SIG-M5 (cell line): ENCODE data around the gene MYF6.
"Not testable (repeated sequence)": the region's sequence is repeated elsewhere in the genome, so short reads cannot be mapped to it uniquely, and the experiment has no call there.

Experiments
- DNase-seq: peaks from one replicate; lab custom pipeline; 2025; lab: John Stamatoyannopoulos, UW

Gene MYF6

GRCh38 chr12:80707126-80707829 is at the start of gene MYF6:
MYF6 (plus strand) TSS chr12:80707634; CDS start chr12:80707720, 86 bp downstream.
- no peak for DNase-seq

DNA sequence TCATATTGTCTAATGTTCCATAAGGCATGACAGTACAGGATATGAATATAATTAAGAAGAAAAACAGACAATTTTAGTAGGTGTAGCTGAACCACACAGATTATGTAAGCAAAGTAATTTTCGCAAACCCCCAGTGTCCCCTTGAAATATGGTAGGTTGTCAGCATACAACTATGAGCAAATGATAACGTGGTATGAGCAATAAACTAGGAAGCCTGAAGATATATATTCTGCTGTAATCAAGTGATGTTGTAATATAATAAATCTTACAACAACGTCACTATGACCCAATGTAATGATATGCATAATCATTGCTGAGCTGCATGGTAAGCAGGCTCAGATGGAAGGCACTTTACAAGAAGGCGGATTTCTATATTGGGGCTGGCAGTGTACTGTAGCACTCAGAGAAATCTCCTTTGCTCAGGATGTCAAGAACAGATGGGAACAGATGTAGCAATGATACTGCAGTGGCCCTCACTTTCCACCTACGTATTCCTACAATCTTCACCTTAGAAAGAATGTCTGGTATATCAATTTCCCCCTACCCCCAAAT is 47.8 kb upstream of the MYF6 start:
- DNase-seq = no peak

GRCh38 chr12:80662586-80662985 is 44.8 kb upstream of the MYF6 start:
- no peak for DNase-seq

DNA sequence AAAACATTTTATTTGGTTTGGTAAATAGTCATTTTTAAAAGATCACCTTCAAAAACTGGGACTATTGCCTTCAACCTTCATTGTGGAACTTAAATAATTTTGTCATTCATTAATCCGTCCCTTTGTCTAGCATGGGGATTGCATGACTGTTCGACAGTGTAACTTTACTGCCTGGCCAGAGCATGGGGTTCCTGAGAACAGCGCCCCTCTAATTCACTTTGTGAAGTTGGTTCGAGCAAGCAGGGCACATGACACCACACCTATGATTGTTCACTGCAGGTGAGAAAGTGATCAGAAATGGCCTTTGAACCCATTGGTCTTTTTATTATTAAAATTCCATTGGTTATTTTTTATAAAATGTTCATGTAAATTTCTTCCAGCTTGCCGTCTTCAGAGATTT is 37.2 kb upstream of the MYF6 start:
- DNase-seq = no peak

DNA sequence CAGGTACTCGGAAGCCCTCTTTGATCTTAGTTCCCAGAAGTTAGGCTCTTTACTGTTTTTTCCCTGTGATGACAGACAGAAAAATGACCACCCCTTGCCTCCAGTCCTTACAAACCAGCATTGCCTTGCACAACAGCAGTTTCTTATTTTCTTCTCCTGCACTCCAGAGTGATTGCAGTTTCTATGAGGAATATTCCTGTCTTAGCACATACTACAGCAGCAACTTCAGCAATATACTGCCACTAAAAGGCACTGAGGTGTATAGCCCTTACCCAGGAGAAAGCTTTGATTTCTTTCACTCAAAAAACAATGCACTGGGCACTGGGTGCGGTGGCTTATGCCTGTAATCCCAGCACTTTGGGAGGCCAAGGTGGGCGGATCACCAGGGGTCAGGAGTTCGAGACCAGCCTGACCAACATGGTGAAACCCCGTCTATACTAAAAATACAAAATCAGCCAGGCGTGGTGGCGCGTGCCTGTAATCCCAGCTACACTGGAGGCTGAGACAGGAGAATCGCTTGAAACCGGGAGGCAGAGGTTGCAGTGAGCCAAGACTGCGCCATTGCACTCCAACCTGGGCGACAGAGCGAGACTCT is 31.3 kb upstream of the MYF6 start:
- DNase-seq = not testable (repeated sequence)

- DNase-seq = no peak
These were observed 30.6 kb upstream of the MYF6 start for GRCh38 chr12:80676856-80677255.

DNA sequence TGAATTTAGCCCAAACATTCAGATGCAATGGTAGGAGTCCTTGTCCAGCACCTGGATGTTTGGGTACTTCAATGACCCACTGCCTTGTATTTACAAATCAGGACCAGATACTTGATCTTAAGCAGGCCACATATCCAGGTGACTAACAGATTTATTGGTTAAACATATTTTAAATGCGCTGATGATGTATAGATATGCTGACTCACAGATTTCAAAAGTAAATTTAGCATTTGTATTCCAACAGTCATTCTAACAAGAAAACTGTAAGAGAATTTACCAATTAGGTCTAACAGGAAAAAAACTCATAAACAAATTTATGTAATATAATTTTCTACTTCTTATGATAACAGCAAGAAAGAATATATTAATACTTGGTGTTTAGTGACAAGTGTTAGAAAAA is 29.4 kb upstream of the MYF6 start:
- no peak for DNase-seq

- DNase-seq = no peak
These were observed 27.9 kb upstream of the MYF6 start for GRCh38 chr12:80679346-80680131.

DNA sequence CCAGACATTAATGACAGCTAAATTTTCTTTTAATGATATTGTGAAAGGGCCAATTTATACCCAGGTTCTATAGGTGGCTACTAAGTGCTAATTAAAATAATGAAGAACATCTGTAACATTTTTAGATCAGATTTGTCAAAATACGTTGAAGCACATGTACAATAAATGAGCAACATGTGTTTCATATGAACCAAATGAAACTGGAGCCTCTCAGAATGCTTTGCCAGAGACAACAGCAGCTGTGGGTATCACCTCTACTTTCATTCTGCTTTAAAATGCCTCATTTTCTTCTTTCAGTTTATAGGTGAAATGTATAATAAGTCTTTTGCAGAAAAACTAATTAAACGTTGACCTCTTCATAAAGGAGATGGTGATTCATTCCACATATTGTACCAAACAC is 26.1 kb upstream of the MYF6 start:
- DNase-seq = no peak

- DNase-seq = no peak
These were observed 25.6 kb upstream of the MYF6 start for GRCh38 chr12:80681786-80682185.

- DNase-seq = no peak
These were observed 23.3 kb upstream of the MYF6 start for GRCh38 chr12:80684077-80684495.

GRCh38 chr12:80690090-80690489 is 17.3 kb upstream of the MYF6 start:
- DNase-seq = no peak

- no peak for DNase-seq
These were observed 16.9 kb upstream of the MYF6 start for GRCh38 chr12:80690513-80690912.

DNA sequence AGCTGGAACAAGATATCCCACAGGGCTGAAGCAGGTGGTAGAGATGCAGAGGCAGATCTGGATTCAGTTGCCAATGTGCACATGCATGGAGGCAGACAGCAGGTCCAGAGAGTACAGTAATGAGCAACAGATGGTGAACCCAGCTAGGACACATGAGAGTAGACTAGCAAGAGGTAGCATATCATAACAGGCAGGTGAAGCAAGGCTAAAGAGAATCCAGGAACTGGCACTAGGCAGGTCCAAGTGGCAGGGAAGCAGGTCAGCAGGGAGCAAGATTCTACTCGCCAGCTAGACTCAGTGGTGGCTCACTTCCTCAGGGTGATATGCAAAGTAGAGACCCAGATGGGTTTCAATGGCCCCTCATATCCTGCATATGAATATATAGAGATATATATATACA is 15.3 kb upstream of the MYF6 start:
- DNase-seq = no peak

- DNase-seq = no peak
These were observed 10.1 kb upstream of the MYF6 start for GRCh38 chr12:80697270-80697887.

GRCh38 chr12:80698256-80698655 is 9.2 kb upstream of the MYF6 start:
- DNase-seq = no peak

DNA sequence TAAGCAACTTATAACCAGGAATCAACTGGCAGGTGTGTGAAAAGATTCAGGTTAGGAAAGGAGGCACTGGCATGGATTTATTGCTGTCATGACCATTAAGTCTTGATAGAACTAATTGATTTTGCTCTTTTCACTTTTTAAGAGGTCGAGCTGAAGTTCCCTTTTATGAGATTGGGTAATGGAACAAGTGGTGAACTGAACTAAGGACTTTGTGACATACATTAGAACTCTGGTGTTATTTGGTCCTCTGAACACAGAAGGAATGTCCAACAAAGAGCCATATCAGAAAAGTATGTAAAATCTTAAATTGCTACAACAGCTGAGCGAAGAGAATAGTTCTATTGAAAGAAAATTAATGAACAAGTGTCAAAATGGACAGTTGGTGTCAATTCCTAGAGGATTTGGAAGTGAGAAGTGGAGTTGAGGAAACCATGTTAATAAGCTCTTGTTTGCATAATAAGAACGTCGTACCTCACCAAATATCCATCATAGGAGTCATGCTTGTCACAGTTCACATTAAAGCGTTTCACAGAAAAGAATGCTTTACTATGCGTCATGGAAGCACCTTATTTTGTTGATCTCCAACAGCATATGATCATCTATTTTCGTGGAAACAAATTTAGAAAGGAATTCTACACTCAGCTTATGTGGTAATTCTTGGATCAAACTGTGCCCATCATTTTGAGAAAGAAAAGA is 8.4 kb upstream of the MYF6 start:
- DNase-seq = no peak

DNA sequence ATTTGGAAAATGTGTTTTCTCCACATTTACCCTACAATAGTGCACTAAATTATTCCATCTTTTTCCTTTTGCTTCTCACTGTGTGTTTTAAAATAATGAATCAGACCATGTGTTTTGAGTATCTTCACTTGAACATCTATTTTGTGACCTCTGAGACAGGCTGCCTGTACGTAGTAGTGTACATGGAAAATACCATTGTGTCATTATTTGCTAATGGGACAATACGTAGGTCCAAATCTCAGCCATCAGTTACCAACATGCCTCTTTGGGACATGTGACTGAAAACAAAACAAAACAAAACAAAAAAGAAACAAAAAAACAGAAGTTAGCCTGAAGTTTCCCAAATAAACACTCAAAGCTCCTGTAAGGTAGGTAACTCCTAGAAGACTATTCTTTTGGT is 7.1 kb upstream of the MYF6 start:
- no peak for DNase-seq

- no peak for DNase-seq
These were observed 6.0 kb upstream of the MYF6 start for GRCh38 chr12:80701388-80701787.

DNA sequence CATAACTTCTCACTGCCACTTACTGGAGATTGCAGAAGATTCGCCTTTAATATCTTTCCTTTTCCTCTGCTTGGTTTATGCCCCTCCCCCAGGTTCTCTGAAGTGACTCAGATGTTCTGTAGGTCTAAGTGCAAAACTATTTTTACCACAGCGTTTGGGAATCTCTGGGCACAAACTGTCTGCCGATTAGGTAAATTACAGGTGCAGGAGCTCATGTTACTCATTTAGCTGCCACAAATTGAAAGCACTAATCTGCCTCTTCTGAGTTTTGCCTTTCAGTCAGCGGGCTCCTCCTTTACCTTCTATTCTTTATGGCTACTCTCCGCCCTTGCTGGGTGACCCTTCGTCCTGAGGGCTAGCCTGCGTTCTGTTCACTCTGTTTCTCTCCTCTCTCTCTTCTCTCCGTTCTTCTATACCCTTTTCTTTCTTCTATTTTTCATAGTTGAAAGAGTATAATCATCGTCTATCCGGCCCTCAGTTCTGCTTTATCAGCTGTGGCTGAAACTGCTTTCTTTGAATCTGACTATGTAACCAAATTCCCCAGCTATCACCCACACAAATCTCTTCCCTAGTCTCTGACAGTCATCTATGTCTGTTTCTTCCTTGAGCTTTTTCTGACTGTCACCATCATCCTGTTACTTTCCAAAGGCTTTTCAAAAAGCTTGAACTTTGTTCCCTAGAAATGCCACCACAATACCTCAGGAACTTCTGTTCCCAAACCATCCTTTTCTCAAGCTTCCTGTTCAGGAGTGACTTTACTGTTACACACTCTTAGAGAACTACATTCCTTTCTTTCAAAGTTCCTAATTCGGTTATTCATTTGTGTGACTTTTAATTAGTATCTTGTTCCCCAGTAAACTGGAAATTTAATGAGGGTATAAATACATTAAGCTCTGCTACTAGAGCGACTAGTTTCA is 4.3 kb upstream of the MYF6 start:
- DNase-seq = no peak

DNA sequence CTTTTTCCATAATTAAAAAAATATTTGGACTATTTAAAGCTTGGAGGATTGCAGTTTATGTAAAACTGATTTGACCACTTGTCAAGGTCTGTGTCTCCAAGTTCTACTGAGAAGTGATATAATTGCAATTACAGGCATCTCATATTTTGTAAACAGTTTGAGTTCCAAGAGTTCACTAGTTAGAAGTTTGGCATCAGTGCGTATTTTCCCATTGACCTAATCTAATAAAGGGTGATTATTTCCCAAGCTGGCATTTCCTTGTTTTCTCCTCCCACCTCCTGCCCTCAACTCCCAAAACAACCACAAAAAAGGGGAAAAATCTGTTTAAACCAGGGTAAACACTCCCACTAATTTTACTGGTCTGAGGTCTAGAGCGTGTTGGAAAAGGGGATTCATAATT is 3.0 kb upstream of the MYF6 start:
- DNase-seq = no peak
